Ascending aorta (tissue), 2 donors: Measurements from ENCODE around the gene PUM1. TPM values are rescaled to one million over a fixed set of nuclear protein-coding genes. Genes with fewer than 3 reads are reported as not detected.
"Not testable (repeated sequence)": the region's sequence is repeated elsewhere in the genome, so short reads cannot be mapped to it uniquely, and the experiment has no call there.

Experiments
- DNase-seq, 2 donors: peaks; one replicate each; pipeline ENCODE4 v3.0.0-alpha.2; 2019; ENCODE audit warnings: low spot score in 2 of 2
- H3K27ac ChIP-seq, 2 donors: fragments of 200-600 bp; sonication (generic); one replicate each; pipeline ENCODE4 v1.5.1; 2016 to 2017; ENCODE audit warnings: mild to moderate bottlenecking in 1 of 2
- H3K27me3 ChIP-seq: fragments of 200-600 bp; sonication (generic); one replicate; pipeline ENCODE4 v1.5.1; 2017
- H3K36me3 ChIP-seq, 2 donors: fragments of 200-600 bp; sonication (generic); one replicate each; pipeline ENCODE4 v1.5.1; 2016
- H3K4me1 ChIP-seq, 2 donors: fragments of 200-600 bp; sonication (generic); one replicate each; pipeline ENCODE4 v1.5.1; 2016 to 2017; ENCODE audit warnings: mild to moderate bottlenecking in 1 of 2
- H3K4me3 ChIP-seq, 2 donors: fragments of 200-600 bp; sonication (generic); one replicate each; pipeline ENCODE4 v1.5.1; 2016 to 2017; ENCODE audit warnings: mild to moderate bottlenecking in 1 of 2
- H3K9me3 ChIP-seq, 2 donors: fragments of 200-600 bp; sonication (generic); one replicate each; pipeline ENCODE4 v1.5.1; 2016
- intact Hi-C: fragments of 100-400 bp; cut with DNase I; formaldehyde crosslinking; loops from one replicate; pipeline ENCODE4 v1.15.1; 2023
- total RNA-seq: library from RNA; depleted of rRNA; stranded (reverse); fragments of >200 nt; gene quantifications from one replicate; pipeline ENCODE4 v1.1.0, GENCODE V29; 2016
- TF ChIP-seq, protein P1 (sequence below), 3 experiments: fragments of 200-600 bp in 2 of 3; fragments of 450-650 bp in 1 of 3; sonication (generic) in 2 of 3; IDR thresholded peaks; one replicate each; pipeline ENCODE4 v1.5.1; 2016 to 2019; ENCODE audit warnings: antibody characterized with exemption in 3 of 3, mild to moderate bottlenecking in 1 of 3, moderate library complexity in 1 of 3

PUM1 gene
- total RNA-seq, 1 donor from 2014 or later: 52.3 TPM

DNA sequence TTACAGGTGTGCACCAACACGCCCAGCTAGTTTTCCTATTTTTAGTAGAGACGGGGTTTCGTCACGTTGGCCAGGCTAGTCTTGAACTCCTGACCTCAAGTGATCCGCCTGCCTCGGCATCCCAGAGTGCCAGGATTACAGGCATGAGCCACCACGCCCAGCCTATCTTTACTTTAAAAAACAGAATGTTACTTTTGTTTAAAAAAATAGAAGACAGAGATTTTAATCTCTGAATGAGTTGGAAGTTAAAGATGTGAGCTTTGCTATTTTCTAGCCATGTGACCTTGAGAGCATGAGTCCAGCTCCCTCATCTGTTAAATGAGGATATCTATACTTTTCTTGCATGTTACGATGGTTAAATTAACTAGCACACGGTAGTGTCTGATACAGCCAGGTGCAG lies 3.9 kb upstream of the PUM1 start:
- Histone ChIP-seq H3K36me3 (no peaks in the 10 kb centered on the region), H3K4me3 (no peak overlapping the region), H3K9me3 (no peaks in the 10 kb centered on the region), H3K4me1 (no peaks in the 10 kb centered on the region), H3K27me3 (no peaks in the 10 kb centered on the region), H3K27ac (no peak overlapping the region)
- TF ChIP-seq, protein P1, sequence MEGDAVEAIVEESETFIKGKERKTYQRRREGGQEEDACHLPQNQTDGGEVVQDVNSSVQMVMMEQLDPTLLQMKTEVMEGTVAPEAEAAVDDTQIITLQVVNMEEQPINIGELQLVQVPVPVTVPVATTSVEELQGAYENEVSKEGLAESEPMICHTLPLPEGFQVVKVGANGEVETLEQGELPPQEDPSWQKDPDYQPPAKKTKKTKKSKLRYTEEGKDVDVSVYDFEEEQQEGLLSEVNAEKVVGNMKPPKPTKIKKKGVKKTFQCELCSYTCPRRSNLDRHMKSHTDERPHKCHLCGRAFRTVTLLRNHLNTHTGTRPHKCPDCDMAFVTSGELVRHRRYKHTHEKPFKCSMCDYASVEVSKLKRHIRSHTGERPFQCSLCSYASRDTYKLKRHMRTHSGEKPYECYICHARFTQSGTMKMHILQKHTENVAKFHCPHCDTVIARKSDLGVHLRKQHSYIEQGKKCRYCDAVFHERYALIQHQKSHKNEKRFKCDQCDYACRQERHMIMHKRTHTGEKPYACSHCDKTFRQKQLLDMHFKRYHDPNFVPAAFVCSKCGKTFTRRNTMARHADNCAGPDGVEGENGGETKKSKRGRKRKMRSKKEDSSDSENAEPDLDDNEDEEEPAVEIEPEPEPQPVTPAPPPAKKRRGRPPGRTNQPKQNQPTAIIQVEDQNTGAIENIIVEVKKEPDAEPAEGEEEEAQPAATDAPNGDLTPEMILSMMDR (IDR thresholded peaks at IDR 0.05): no peak
- DNase-seq: no peak
- intact Hi-C loops: loop anchor here (5.0 to 10.0 kb wide), 3 partner anchors 102 to 345 kb away; partner anchors contain the start of genes MATN1, SNRNP40 and ZCCHC17

GRCh38 chr1:31064718-31065309 lies 703 bp downstream of the PUM1 start:
- no peaks in the 10 kb centered on the region for H3K27me3 ChIP-seq
- peak in 1 of 2 donors; percentile 63 for DNase-seq
- no peaks in the 10 kb centered on the region for H3K9me3 ChIP-seq
- no peaks in the 10 kb centered on the region for H3K36me3 ChIP-seq
- H3K27ac ChIP-seq: peak overlapping the region; percentile 78 to 91
- TF ChIP-seq, protein P1 (IDR thresholded peaks at IDR 0.05): no peak
- intact Hi-C loops: loop anchor here (1.0 to 10.0 kb wide), 4 partner anchors 90 to 340 kb away; partner anchors contain the start of genes MATN1, SNRNP40 and ZCCHC17
- H3K4me3 ChIP-seq: peak overlapping the region; percentile 60 to 74
- peaks cover 0 to 21% of the 10 kb centered on the region in 2 donors for H3K4me1 ChIP-seq

- Histone ChIP-seq H3K4me3 (peak overlapping the region; percentile 60 to 74), H3K9me3 (no peaks in the 10 kb centered on the region), H3K36me3 (peaks cover under 1 to 2% of the 10 kb centered on the region in 2 donors), H3K27ac (peak overlapping the region; percentile 78 to 91), H3K4me1 (peaks cover 0 to 21% of the 10 kb centered on the region in 2 donors), H3K27me3 (no peaks in the 10 kb centered on the region)
- DNase-seq: no peak
- TF ChIP-seq, protein P1 (IDR thresholded peaks at IDR 0.05): no peak
- intact Hi-C loops: loop anchor here (10.0 kb wide), 2 partner anchors 231 to 339 kb away; partner anchors contain the start of genes MATN1, SNRNP40 and ZCCHC17
Measured at GRCh38 chr1:31064111-31064717, 1.3 kb downstream of the PUM1 start.

- intact Hi-C loops: loop anchor here (10.0 kb wide), 2 partner anchors 231 to 339 kb away; partner anchors contain the start of genes MATN1, SNRNP40 and ZCCHC17
Measured at GRCh38 chr1:31063631-31064030, 1.9 kb downstream of the PUM1 start.

GRCh38 chr1:31062867-31063380 lies 2.6 kb downstream of the PUM1 start:
- intact Hi-C loops: loop anchor here (10.0 kb wide), 2 partner anchors 232 to 338 kb away; partner anchors contain the start of genes MATN1, SNRNP40 and ZCCHC17
- no peak for DNase-seq
- no peaks in the 10 kb centered on the region for H3K27me3 ChIP-seq
- H3K27ac ChIP-seq: no peak overlapping the region
- peaks cover 11 to 14% of the 10 kb centered on the region in 2 donors for H3K36me3 ChIP-seq
- peak overlapping the region; percentile 60 to 74 for H3K4me3 ChIP-seq
- peaks cover 0 to 21% of the 10 kb centered on the region in 2 donors for H3K4me1 ChIP-seq
- TF ChIP-seq, protein P1 (IDR thresholded peaks at IDR 0.05): no peak
- H3K9me3 ChIP-seq: no peaks in the 10 kb centered on the region

More at GRCh38 chr1:31063631-31064030, 1.9 kb downstream of the PUM1 start:
- TF ChIP-seq, protein P1 (IDR thresholded peaks at IDR 0.05): no peak
- no peak for DNase-seq
- Histone ChIP-seq H3K27me3 (no peaks in the 10 kb centered on the region), H3K4me1 (peaks cover 0 to 21% of the 10 kb centered on the region in 2 donors), H3K9me3 (no peaks in the 10 kb centered on the region), H3K27ac (peak overlapping the region; percentile 78 to 91), H3K36me3 (peaks cover 7% of the 10 kb centered on the region in 2 donors), H3K4me3 (peak overlapping the region; percentile 60 to 74)

GRCh38 chr1:31062162-31062866 lies 3.2 kb downstream of the PUM1 start:
- Histone ChIP-seq H3K4me3 (peak overlapping the region; percentile 6 to 74), H3K4me1 (peaks cover 0 to 21% of the 10 kb centered on the region in 2 donors), H3K36me3 (peaks cover 15 to 17% of the 10 kb centered on the region in 2 donors)
- not testable (repeated sequence) for DNase-seq, H3K27ac ChIP-seq, H3K27me3 ChIP-seq, H3K9me3 ChIP-seq
- intact Hi-C loops: loop anchor here (10.0 kb wide), 2 partner anchors 232 to 338 kb away; partner anchors contain the start of genes MATN1, SNRNP40 and ZCCHC17
